Muscle of leg (tissue), 11 donors: ENCODE results near the gene FRS3. TPM values are rescaled to one million over a fixed set of nuclear protein-coding genes. Genes with fewer than 3 reads are reported as not detected.

Source experiments
- DNase-seq: peaks from one replicate; pipeline ENCODE4 v3.0.0; 2013
- H3K27ac ChIP-seq: one replicate; pipeline ENCODE4 v1.5.1; 2013; ENCODE audit warnings: mild to moderate bottlenecking, low read length, control low read depth
- H3K27me3 ChIP-seq: one replicate; pipeline ENCODE4 v1.6.1; 2013; ENCODE audit warnings: low read length; ENCODE audit not compliant: control insufficient read depth, insufficient read depth
- H3K36me3 ChIP-seq: one replicate; pipeline ENCODE4 v1.6.1; 2013; ENCODE audit warnings: low read length; ENCODE audit not compliant: control insufficient read depth, insufficient read depth
- H3K4me1 ChIP-seq: one replicate; pipeline ENCODE4 v1.6.1; 2013; ENCODE audit warnings: low read length; ENCODE audit not compliant: control insufficient read depth, insufficient read depth
- H3K4me3 ChIP-seq: one replicate; pipeline ENCODE4 v1.5.1; 2013; ENCODE audit warnings: low read length, control low read depth
- H3K9me3 ChIP-seq: replicated peaks from 2 replicates; pipeline ENCODE4 v1.6.1; 2013; ENCODE audit warnings: low read depth, low read length; ENCODE audit not compliant: control insufficient read depth
- WGBS: methylation state at CpG from one replicate; pipeline ENCODE4 v1.1.5; 2013; ENCODE audit warnings: missing lambda C conversion rate; ENCODE audit not compliant: insufficient coverage; 5-methylcytosine and 5-hydroxymethylcytosine counted together
- polyA plus RNA-seq, 8 donors: library from polyadenylated mRNA; unstranded; fragments of 120-200 nt; gene quantifications; one replicate each; pipeline versions ENCODE4 v1.2.1 to v1.2.3, GENCODE V29; 2013; ENCODE audit warnings: inconsistent platforms in 1 of 8, low replicate concordance in 1 of 8; ENCODE audit not compliant: insufficient read length in 8 of 8, insufficient read depth in 1 of 8
- total RNA-seq: library from RNA; stranded (reverse); fragments of 120-200 nt; gene quantifications from one replicate; pipeline ENCODE4 v1.2.4, GENCODE V29; 2013

The FRS3 gene
- total and polyA plus RNA-seq, 9 donors: 3.5 to 9.4 (median 7.3) TPM

- Histone ChIP-seq H3K27ac (no peak overlapping the region), H3K4me1 (peaks cover 6% of the 10 kb centered on the region), H3K9me3 (no peaks in the 10 kb centered on the region), H3K4me3 (no peak overlapping the region), H3K36me3 (no peaks in the 10 kb centered on the region), H3K27me3 (no peaks in the 10 kb centered on the region)
- WGBS: 70% methylated on average over 3 of the region's 8 CpGs
- no peak for DNase-seq
Observed at GRCh38 chr6:41757931-41758640, 21.6 kb downstream of the FRS3 start.

- H3K4me1 ChIP-seq: peaks cover 6% of the 10 kb centered on the region
- WGBS: 92% methylated on average over 3 of the region's 6 CpGs
- no peaks in the 10 kb centered on the region for H3K36me3 ChIP-seq
- H3K4me3 ChIP-seq: no peak overlapping the region
- H3K9me3 ChIP-seq: no peaks in the 10 kb centered on the region
- DNase-seq: peak; percentile 73
- H3K27ac ChIP-seq: no peak overlapping the region
- H3K27me3 ChIP-seq: no peaks in the 10 kb centered on the region
Observed at GRCh38 chr6:41757271-41757670, 22.4 kb downstream of the FRS3 start.

- Histone ChIP-seq H3K36me3 (no peaks in the 10 kb centered on the region), H3K27me3 (no peaks in the 10 kb centered on the region), H3K4me3 (no peak overlapping the region), H3K4me1 (peaks cover 6% of the 10 kb centered on the region), H3K9me3 (no peaks in the 10 kb centered on the region), H3K27ac (no peak overlapping the region)
- 28% methylated on average over 9 of the region's 13 CpGs for WGBS
- no peak for DNase-seq
Observed at GRCh38 chr6:41756354-41756753, 23.3 kb downstream of the FRS3 start.

- H3K27ac ChIP-seq: no peak overlapping the region
- H3K4me3 ChIP-seq: no peak overlapping the region
- no peaks in the 10 kb centered on the region for H3K36me3 ChIP-seq
- peaks cover 6% of the 10 kb centered on the region for H3K4me1 ChIP-seq
- H3K9me3 ChIP-seq: no peaks in the 10 kb centered on the region
- DNase-seq: no peak
- WGBS: 52% methylated on average over 4 of the region's 4 CpGs
- no peaks in the 10 kb centered on the region for H3K27me3 ChIP-seq
Observed at GRCh38 chr6:41755895-41756294, 23.8 kb downstream of the FRS3 start.

GRCh38 chr6:41750374-41750773, 29.3 kb downstream of the FRS3 start:
- Histone ChIP-seq H3K27me3 (peaks cover 2% of the 10 kb centered on the region), H3K27ac (no peak overlapping the region), H3K4me3 (no peak overlapping the region), H3K4me1 (no peaks in the 10 kb centered on the region), H3K9me3 (no peaks in the 10 kb centered on the region), H3K36me3 (no peaks in the 10 kb centered on the region)
- WGBS: 100% methylated on average over 2 of the region's 3 CpGs
- DNase-seq: no peak

- Histone ChIP-seq H3K27me3 (peaks cover 2% of the 10 kb centered on the region), H3K4me1 (no peaks in the 10 kb centered on the region), H3K36me3 (no peaks in the 10 kb centered on the region), H3K9me3 (no peaks in the 10 kb centered on the region), H3K27ac (no peak overlapping the region), H3K4me3 (no peak overlapping the region)
- DNase-seq: no peak
- WGBS: 33% methylated on average over 1 of the region's 3 CpGs
Observed at GRCh38 chr6:41748542-41748941, 31.2 kb downstream of the FRS3 start.

- WGBS: 83% methylated on average over 4 of the region's 6 CpGs
- H3K9me3 ChIP-seq: no peaks in the 10 kb centered on the region
- H3K36me3 ChIP-seq: no peaks in the 10 kb centered on the region
- H3K27me3 ChIP-seq: peaks cover 2% of the 10 kb centered on the region
- H3K4me3 ChIP-seq: no peak overlapping the region
- H3K27ac ChIP-seq: no peak overlapping the region
- DNase-seq: no peak
- H3K4me1 ChIP-seq: no peaks in the 10 kb centered on the region
Observed at GRCh38 chr6:41748102-41748477, 31.6 kb downstream of the FRS3 start.

GRCh38 chr6:41747256-41748101, 32.2 kb downstream of the FRS3 start, which contains the start of gene PGC:
PGC (minus strand) TSS chr6:41747397; CDS start chr6:41747334, 63 bp downstream.
- no peaks in the 10 kb centered on the region for H3K36me3 ChIP-seq
- H3K4me1 ChIP-seq: no peaks in the 10 kb centered on the region
- H3K4me3 ChIP-seq: no peak within 1 kb of the TSS
- no peak for DNase-seq
- peaks cover 2% of the 10 kb centered on the region for H3K27me3 ChIP-seq
- 85% methylated on average over 15 of the region's 15 CpGs for WGBS
- no peaks in the 10 kb centered on the region for H3K9me3 ChIP-seq
- no peak within 1 kb of the TSS for H3K27ac ChIP-seq

GRCh38 chr6:41746107-41746506, 33.6 kb downstream of the FRS3 start:
- Histone ChIP-seq H3K9me3 (no peaks in the 10 kb centered on the region), H3K27ac (no peak overlapping the region)

GRCh38 chr6:41744236-41744787, 35.4 kb downstream of the FRS3 start:
- Histone ChIP-seq H3K4me1 (peaks cover 6% of the 10 kb centered on the region), H3K36me3 (no peaks in the 10 kb centered on the region), H3K4me3 (no peak overlapping the region), H3K9me3 (no peaks in the 10 kb centered on the region), H3K27ac (no peak overlapping the region), H3K27me3 (peaks cover 2% of the 10 kb centered on the region)
- DNase-seq: no peak
- 77% methylated on average over 5 of the region's 7 CpGs for WGBS

More at GRCh38 chr6:41746107-41746506, 33.6 kb downstream of the FRS3 start:
- WGBS: 74% methylated on average over 10 of the region's 10 CpGs
- no peaks in the 10 kb centered on the region for H3K36me3 ChIP-seq
- H3K4me1 ChIP-seq: peaks cover 6% of the 10 kb centered on the region
- no peak overlapping the region for H3K4me3 ChIP-seq
- H3K27me3 ChIP-seq: peaks cover 2% of the 10 kb centered on the region
- DNase-seq: no peak
